Activated CD8-positive, alpha-beta memory T cell treated with anti-CD3 and anti-CD28 coated beads, Interleukin-2, amount 50 U/mL, for 4 hours (primary cell): ENCODE results near the gene GRB10.

ENCODE experiments used
- DNase-seq: peaks from one replicate; pipeline ENCODE4 v3.0.0-alpha.2; 2020

The GRB10 gene

GRCh38 chr7:50803359-50804337, 21.0 kb upstream of the GRB10 start:
- no peak for DNase-seq

- no peak for DNase-seq
Measured at GRCh38 chr7:50801907-50802306, 19.2 kb upstream of the GRB10 start.

- DNase-seq, result no peak
Measured at GRCh38 chr7:50799873-50800272, 17.2 kb upstream of the GRB10 start.

- DNase-seq, result no peak
Measured at GRCh38 chr7:50798126-50798525, 15.4 kb upstream of the GRB10 start.

GRCh38 chr7:50795831-50796230, 13.1 kb upstream of the GRB10 start:
- no peak for DNase-seq

- DNase-seq, result no peak
Measured at GRCh38 chr7:50795253-50795652, 12.6 kb upstream of the GRB10 start.

- DNase-seq, result no peak
Measured at GRCh38 chr7:50793947-50794570, 11.4 kb upstream of the GRB10 start.

- peak; percentile 38 for DNase-seq
Measured at GRCh38 chr7:50793120-50793946, 10.6 kb upstream of the GRB10 start.

GRCh38 chr7:50792342-50793119, 9.8 kb upstream of the GRB10 start:
- peak; percentile 24 for DNase-seq

GRCh38 chr7:50791938-50792341, 9.2 kb upstream of the GRB10 start:
- DNase-seq, result no peak

- no peak for DNase-seq
Measured at GRCh38 chr7:50791363-50791937, 8.8 kb upstream of the GRB10 start.

GRCh38 chr7:50790381-50790780, 7.7 kb upstream of the GRB10 start:
- no peak for DNase-seq

- DNase-seq, result no peak
Measured at GRCh38 chr7:50788382-50788781, 5.7 kb upstream of the GRB10 start.

GRCh38 chr7:50787825-50788224, 5.1 kb upstream of the GRB10 start:
- no peak for DNase-seq

GRCh38 chr7:50785346-50785745, 2.6 kb upstream of the GRB10 start:
- DNase-seq, result no peak

- DNase-seq, result no peak
Measured at GRCh38 chr7:50783801-50784507, 1.3 kb upstream of the GRB10 start.

- DNase-seq, result no peak
Measured at GRCh38 chr7:50783303-50783702, 607 bp upstream of the GRB10 start.

- peak; percentile 27 for DNase-seq
Measured at GRCh38 chr7:50781381-50782293, 1.1 kb downstream of the GRB10 start.

- DNase-seq, result no peak
Measured at GRCh38 chr7:50780436-50780835, 2.3 kb downstream of the GRB10 start.

- DNase-seq, result no peak
Measured at GRCh38 chr7:50779427-50779826, 3.3 kb downstream of the GRB10 start.
